ENCODE data around the gene TAF4. TPM values are rescaled to one million over a fixed set of nuclear protein-coding genes. Genes with fewer than 3 reads are reported as not detected.

The TAF4 gene
- total RNA-seq, 1 donor from 2014 or later, result 6.5 TPM

GRCh38 chr20:62001178-62001715 lies 64.4 kb downstream of the TAF4 start:
- DNase-seq (ENCODE audit: low read depth), result no peak
- no peak overlapping the region for H3K4me3 ChIP-seq (ENCODE audit: low read depth, low read length)
- TF ChIP-seq CTCF (conservative IDR thresholded peaks at IDR 0.05; ENCODE audit: low read depth, low read length), result no peak

- no peak overlapping the region for H3K4me3 ChIP-seq (ENCODE audit: low read depth, low read length)
- TF ChIP-seq CTCF (conservative IDR thresholded peaks at IDR 0.05; ENCODE audit: low read depth, low read length), result no peak
- DNase-seq (ENCODE audit: low read depth), result no peak
Observed at GRCh38 chr20:61998343-61999121, 67.1 kb downstream of the TAF4 start.

GRCh38 chr20:61997891-61998290 lies 67.8 kb downstream of the TAF4 start:
- TF ChIP-seq CTCF (conservative IDR thresholded peaks at IDR 0.05; ENCODE audit: low read depth, low read length), result no peak
- no peak overlapping the region for H3K4me3 ChIP-seq (ENCODE audit: low read depth, low read length)
- DNase-seq (ENCODE audit: low read depth), result no peak

GRCh38 chr20:61997372-61997771 lies 68.3 kb downstream of the TAF4 start:
- no peak for TF ChIP-seq CTCF (conservative IDR thresholded peaks at IDR 0.05; ENCODE audit: low read depth, low read length)
- H3K4me3 ChIP-seq (ENCODE audit: low read depth, low read length), result no peak overlapping the region
- no peak for DNase-seq (ENCODE audit: low read depth)

GRCh38 chr20:61994546-61994945 lies 71.1 kb downstream of the TAF4 start:
- no peak for TF ChIP-seq CTCF (conservative IDR thresholded peaks at IDR 0.05; ENCODE audit: low read depth, low read length)
- DNase-seq (ENCODE audit: low read depth), result no peak
- no peak overlapping the region for H3K4me3 ChIP-seq (ENCODE audit: low read depth, low read length)

- H3K4me3 ChIP-seq (ENCODE audit: low read depth, low read length), result no peak overlapping the region
- DNase-seq (ENCODE audit: low read depth), result no peak
- no peak for TF ChIP-seq CTCF (conservative IDR thresholded peaks at IDR 0.05; ENCODE audit: low read depth, low read length)
Observed at GRCh38 chr20:61993058-61993457, 72.6 kb downstream of the TAF4 start.

GRCh38 chr20:61991476-61991875 lies 74.2 kb downstream of the TAF4 start:
- no peak for DNase-seq (ENCODE audit: low read depth)
- H3K4me3 ChIP-seq (ENCODE audit: low read depth, low read length), result no peak overlapping the region
- TF ChIP-seq CTCF (conservative IDR thresholded peaks at IDR 0.05; ENCODE audit: low read depth, low read length), result no peak
